ENCODE measurements around the gene AKT1. TPM values are rescaled to one million over a fixed set of nuclear protein-coding genes. Genes with fewer than 3 reads are reported as not detected.

AKT1 gene
- total RNA-seq, 1 donor from 2014 or later, result 191 TPM

- Histone ChIP-seq H3K36me3 (ENCODE audit: control insufficient read depth, insufficient read depth, low read length) (peaks cover 22% of the 10 kb centered on the region), H3K27me3 (ENCODE audit: control insufficient read depth, insufficient read depth, low read length) (no peaks in the 10 kb centered on the region), H3K4me3 (ENCODE audit: low read depth, low read length) (no peak overlapping the region)
- TF ChIP-seq, protein P1, sequence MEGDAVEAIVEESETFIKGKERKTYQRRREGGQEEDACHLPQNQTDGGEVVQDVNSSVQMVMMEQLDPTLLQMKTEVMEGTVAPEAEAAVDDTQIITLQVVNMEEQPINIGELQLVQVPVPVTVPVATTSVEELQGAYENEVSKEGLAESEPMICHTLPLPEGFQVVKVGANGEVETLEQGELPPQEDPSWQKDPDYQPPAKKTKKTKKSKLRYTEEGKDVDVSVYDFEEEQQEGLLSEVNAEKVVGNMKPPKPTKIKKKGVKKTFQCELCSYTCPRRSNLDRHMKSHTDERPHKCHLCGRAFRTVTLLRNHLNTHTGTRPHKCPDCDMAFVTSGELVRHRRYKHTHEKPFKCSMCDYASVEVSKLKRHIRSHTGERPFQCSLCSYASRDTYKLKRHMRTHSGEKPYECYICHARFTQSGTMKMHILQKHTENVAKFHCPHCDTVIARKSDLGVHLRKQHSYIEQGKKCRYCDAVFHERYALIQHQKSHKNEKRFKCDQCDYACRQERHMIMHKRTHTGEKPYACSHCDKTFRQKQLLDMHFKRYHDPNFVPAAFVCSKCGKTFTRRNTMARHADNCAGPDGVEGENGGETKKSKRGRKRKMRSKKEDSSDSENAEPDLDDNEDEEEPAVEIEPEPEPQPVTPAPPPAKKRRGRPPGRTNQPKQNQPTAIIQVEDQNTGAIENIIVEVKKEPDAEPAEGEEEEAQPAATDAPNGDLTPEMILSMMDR (IDR thresholded peaks at IDR 0.05; ENCODE audit: insufficient read depth, low read length, severe bottlenecking), result no peak
- no peak for FAIRE-seq
- no peak for DNase-seq (ENCODE audit: low read depth)
These were observed 12.8 kb downstream of the AKT1 start for GRCh38 chr14:104782808-104783139.

- peaks cover 23% of the 10 kb centered on the region for H3K36me3 ChIP-seq (ENCODE audit: control insufficient read depth, insufficient read depth, low read length)
- no peaks in the 10 kb centered on the region for H3K27me3 ChIP-seq (ENCODE audit: control insufficient read depth, insufficient read depth, low read length)
- TF ChIP-seq, protein P1 (IDR thresholded peaks at IDR 0.05; ENCODE audit: insufficient read depth, low read length, severe bottlenecking), result no peak
- DNase-seq (ENCODE audit: low read depth) (no peak), FAIRE-seq (no peak)
- H3K4me3 ChIP-seq (ENCODE audit: low read depth, low read length), result no peak overlapping the region
These were observed 13.3 kb downstream of the AKT1 start for GRCh38 chr14:104782086-104782807.

DNA sequence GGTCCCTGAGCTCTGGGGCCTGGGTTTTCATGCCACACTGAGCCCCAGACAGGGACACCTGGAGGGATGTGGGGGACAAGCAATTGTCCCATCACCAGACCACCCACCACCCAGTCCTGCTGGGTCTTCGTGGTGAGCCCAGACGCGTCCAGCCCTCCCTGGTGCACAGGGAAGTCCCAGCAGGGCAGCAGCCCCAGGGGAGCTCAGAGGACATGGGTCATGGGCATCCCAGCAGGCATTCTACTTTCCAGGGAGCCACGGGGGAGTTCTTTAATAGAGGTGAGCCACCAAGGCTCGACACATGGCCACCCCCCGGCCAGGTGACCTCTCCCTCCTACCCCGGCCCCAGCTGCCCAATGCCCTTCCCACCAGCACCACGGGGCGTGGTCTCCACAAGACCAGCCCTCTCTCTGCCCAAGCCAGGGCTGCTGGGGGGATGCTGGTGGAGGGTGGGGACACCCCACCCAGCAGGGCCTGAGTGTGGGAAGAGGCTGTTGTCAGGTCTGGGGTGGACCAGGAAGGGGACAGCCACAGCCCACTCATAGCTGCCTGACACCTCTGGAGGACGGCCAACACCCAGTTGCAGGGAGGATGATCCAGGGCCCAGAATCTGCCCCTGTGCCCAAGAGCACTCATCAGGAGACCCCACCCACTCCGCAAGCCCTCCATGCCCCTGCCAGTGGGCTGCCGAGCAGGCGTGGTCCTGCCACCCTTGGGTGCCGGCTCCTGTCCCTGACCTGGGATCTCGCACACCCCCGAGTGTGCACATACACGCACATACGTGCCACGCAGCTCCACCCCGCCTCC lies 14.1 kb downstream of the AKT1 start:
- DNase-seq (ENCODE audit: low read depth) (no peak), FAIRE-seq (no peak)
- Histone ChIP-seq H3K4me3 (ENCODE audit: low read depth, low read length) (no peak overlapping the region), H3K36me3 (ENCODE audit: control insufficient read depth, insufficient read depth, low read length) (peaks cover 26% of the 10 kb centered on the region), H3K27me3 (ENCODE audit: control insufficient read depth, insufficient read depth, low read length) (no peaks in the 10 kb centered on the region)
- TF ChIP-seq, protein P1 (IDR thresholded peaks at IDR 0.05; ENCODE audit: insufficient read depth, low read length, severe bottlenecking), result no peak

- Histone ChIP-seq H3K27me3 (ENCODE audit: control insufficient read depth, insufficient read depth, low read length) (no peaks in the 10 kb centered on the region), H3K36me3 (ENCODE audit: control insufficient read depth, insufficient read depth, low read length) (peaks cover 27% of the 10 kb centered on the region), H3K4me3 (ENCODE audit: low read depth, low read length) (no peak overlapping the region)
- DNase-seq (ENCODE audit: low read depth) (no peak), FAIRE-seq (no peak)
- TF ChIP-seq, protein P1 (IDR thresholded peaks at IDR 0.05; ENCODE audit: insufficient read depth, low read length, severe bottlenecking), result no peak
These were observed 15.0 kb downstream of the AKT1 start for GRCh38 chr14:104780513-104781030.

DNA sequence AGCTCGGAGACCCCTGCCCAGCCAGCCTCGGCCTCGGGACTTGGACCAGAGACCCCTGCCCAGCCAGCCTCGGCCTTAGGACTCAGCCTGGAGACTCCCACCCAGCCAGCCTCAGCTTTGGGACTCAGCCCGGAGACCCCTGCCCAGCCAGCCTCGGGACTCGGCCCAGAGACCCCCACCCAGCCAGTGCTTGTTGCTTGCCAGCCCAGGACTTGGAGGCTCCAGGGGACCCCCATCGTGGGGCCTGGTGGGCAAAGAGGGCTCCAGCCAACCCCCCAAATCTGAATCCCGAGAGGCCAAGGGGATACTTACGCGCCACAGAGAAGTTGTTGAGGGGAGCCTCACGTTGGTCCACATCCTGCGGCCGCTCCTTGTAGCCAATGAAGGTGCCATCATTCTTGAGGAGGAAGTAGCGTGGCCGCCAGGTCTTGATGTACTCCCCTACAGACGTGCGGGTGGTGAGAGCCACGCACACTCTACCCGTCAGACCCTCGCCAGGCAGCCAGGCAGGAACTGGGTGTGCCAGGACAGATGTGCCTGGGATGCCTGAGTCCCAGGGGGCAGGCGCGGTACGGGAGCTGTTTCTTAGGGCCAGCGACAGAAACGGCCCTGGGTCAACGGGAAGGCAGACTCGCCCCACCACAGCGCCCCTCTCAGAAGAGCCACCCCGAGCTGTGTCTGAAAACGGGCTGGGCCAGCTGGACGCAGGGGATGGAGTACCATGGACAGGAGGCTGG lies 15.6 kb downstream of the AKT1 start:
- no peak overlapping the region for H3K4me3 ChIP-seq (ENCODE audit: low read depth, low read length)
- TF ChIP-seq, protein P1 (IDR thresholded peaks at IDR 0.05; ENCODE audit: insufficient read depth, low read length, severe bottlenecking), result no peak
- H3K27me3 ChIP-seq (ENCODE audit: control insufficient read depth, insufficient read depth, low read length), result no peaks in the 10 kb centered on the region
- FAIRE-seq, result no peak
- DNase-seq (ENCODE audit: low read depth), result no peak
- H3K36me3 ChIP-seq (ENCODE audit: control insufficient read depth, insufficient read depth, low read length), result peaks cover 31% of the 10 kb centered on the region
